Measurements from ENCODE around the gene EYS. TPM values are rescaled to one million over a fixed set of nuclear protein-coding genes. Genes with fewer than 3 reads are reported as not detected.

EYS gene
- total RNA-seq, 3 donors from 2014 or later: 0.16 to 0.61 (median 0.60) TPM

DNA sequence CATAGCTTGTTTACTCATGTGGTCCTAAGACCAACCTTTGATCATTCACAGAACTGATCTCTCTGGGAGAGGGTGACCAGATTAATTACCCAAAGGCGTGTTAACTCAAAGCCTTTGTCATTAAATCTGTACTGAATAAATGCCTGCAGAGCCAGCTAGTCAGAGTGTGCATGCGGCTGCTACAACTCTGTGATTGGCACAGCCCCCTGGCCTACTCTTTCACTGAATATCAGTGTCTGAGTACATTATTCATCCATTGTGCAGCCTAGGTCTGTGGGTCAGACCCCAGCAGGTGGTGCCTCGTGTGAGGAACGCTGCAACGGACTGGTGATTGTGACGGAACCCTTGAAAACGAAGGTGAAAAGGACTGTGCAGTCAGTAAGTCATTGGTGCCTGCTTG, 1407.8 kb downstream of the EYS start:
- Histone ChIP-seq H3K36me3 (ENCODE audit: low read depth) (no peaks in the 10 kb centered on the region), H3K4me3 (no peak overlapping the region), H3K4me1 (ENCODE audit: low read depth) (no peaks in the 10 kb centered on the region), H3K9me3 (peaks cover 8% of the 10 kb centered on the region)
- DNase-seq (no peak), ATAC-seq (no peak)
- TF ChIP-seq, protein P1, sequence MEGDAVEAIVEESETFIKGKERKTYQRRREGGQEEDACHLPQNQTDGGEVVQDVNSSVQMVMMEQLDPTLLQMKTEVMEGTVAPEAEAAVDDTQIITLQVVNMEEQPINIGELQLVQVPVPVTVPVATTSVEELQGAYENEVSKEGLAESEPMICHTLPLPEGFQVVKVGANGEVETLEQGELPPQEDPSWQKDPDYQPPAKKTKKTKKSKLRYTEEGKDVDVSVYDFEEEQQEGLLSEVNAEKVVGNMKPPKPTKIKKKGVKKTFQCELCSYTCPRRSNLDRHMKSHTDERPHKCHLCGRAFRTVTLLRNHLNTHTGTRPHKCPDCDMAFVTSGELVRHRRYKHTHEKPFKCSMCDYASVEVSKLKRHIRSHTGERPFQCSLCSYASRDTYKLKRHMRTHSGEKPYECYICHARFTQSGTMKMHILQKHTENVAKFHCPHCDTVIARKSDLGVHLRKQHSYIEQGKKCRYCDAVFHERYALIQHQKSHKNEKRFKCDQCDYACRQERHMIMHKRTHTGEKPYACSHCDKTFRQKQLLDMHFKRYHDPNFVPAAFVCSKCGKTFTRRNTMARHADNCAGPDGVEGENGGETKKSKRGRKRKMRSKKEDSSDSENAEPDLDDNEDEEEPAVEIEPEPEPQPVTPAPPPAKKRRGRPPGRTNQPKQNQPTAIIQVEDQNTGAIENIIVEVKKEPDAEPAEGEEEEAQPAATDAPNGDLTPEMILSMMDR (IDR thresholded peaks at IDR 0.05): no peak
- intact Hi-C loops (cut with DNase I, micrococcal nuclease): no loop called here

DNA sequence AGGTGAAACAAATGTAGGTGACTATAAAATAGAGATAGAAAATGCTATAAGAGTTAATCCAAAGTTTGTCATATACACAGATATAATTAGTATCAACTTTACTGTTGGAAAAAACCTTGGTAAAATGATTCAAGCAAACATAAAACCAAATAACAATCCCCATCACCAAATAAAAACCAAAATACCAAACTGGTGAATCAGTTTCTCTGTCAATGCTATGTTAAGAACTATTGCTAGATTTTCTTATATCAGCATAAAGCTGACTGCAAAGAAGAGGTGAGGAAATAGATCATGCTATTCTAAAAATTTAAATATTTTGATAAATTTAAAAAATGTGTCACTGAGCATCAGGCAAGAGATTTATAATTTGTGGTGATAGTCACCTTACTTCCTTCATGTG, 1413.0 kb downstream of the EYS start:
- H3K4me3 ChIP-seq: no peak overlapping the region
- intact Hi-C loops (cut with DNase I, micrococcal nuclease): no loop called here
- H3K36me3 ChIP-seq (ENCODE audit: low read depth): no peaks in the 10 kb centered on the region
- DNase-seq (no peak), ATAC-seq (no peak)
- H3K4me1 ChIP-seq (ENCODE audit: low read depth): no peaks in the 10 kb centered on the region
- TF ChIP-seq, protein P1 (IDR thresholded peaks at IDR 0.05): no peak
- peaks cover 3% of the 10 kb centered on the region for H3K9me3 ChIP-seq

GRCh38 chr6:64293298-64293697, 1413.7 kb downstream of the EYS start:
- DNase-seq (no peak), ATAC-seq (no peak)
- Histone ChIP-seq H3K4me3 (no peak overlapping the region), H3K36me3 (ENCODE audit: low read depth) (no peaks in the 10 kb centered on the region), H3K4me1 (ENCODE audit: low read depth) (no peaks in the 10 kb centered on the region), H3K9me3 (no peaks in the 10 kb centered on the region)
- intact Hi-C loops (cut with DNase I, micrococcal nuclease): no loop called here
- TF ChIP-seq, protein P1 (IDR thresholded peaks at IDR 0.05): no peak

- DNase-seq: no peak
- Histone ChIP-seq H3K36me3 (ENCODE audit: low read depth) (no peaks in the 10 kb centered on the region), H3K9me3 (no peaks in the 10 kb centered on the region), H3K4me3 (no peak overlapping the region), H3K4me1 (ENCODE audit: low read depth) (no peaks in the 10 kb centered on the region)
- no peak for ATAC-seq
- intact Hi-C loops (cut with DNase I, micrococcal nuclease): no loop called here
- TF ChIP-seq, protein P1 (IDR thresholded peaks at IDR 0.05): no peak
These were observed 1416.2 kb downstream of the EYS start for GRCh38 chr6:64290867-64291266.

GRCh38 chr6:64289931-64290330, 1417.1 kb downstream of the EYS start:
- no peaks in the 10 kb centered on the region for H3K36me3 ChIP-seq (ENCODE audit: low read depth)

More at GRCh38 chr6:64289931-64290330, 1417.1 kb downstream of the EYS start:
- intact Hi-C loops (cut with DNase I, micrococcal nuclease): no loop called here
- H3K4me1 ChIP-seq (ENCODE audit: low read depth): no peaks in the 10 kb centered on the region
- ATAC-seq (no peak), DNase-seq (no peak)
- no peak overlapping the region for H3K4me3 ChIP-seq
- TF ChIP-seq, protein P1 (IDR thresholded peaks at IDR 0.05): no peak
- H3K9me3 ChIP-seq: no peaks in the 10 kb centered on the region

Measured in mucosa of descending colon (tissue), 3 donors.